Duodenal mucosa (tissue), 2 donors: ENCODE data around the gene ZKSCAN4.

Experiments used
- H3K27ac ChIP-seq: one replicate; pipeline ENCODE4 v1.7.0; 2013; ENCODE audit warnings: low read depth, low read length
- H3K27me3 ChIP-seq, 2 donors: one replicate each; pipeline ENCODE4 v1.7.0; 2013; ENCODE audit warnings: low read length in 2 of 2, control low read depth in 1 of 2; ENCODE audit not compliant: insufficient read depth in 2 of 2, control insufficient read depth in 1 of 2
- H3K36me3 ChIP-seq, 2 donors: one replicate each; pipeline ENCODE4 v1.7.0; 2013; ENCODE audit warnings: low read length in 2 of 2, control low read depth in 1 of 2; ENCODE audit not compliant: insufficient read depth in 2 of 2, control insufficient read depth in 1 of 2
- H3K4me1 ChIP-seq, 2 donors: one replicate each; pipeline ENCODE4 v1.7.0; 2013; ENCODE audit warnings: low read length in 2 of 2, control low read depth in 1 of 2; ENCODE audit not compliant: insufficient read depth in 2 of 2, control insufficient read depth in 1 of 2
- H3K4me3 ChIP-seq, 2 donors: one replicate each; pipeline ENCODE4 v1.7.0; 2013; ENCODE audit warnings: low read length in 2 of 2, low read depth in 1 of 2
- H3K9ac ChIP-seq, 2 donors: one replicate each; pipeline ENCODE4 v1.7.0; 2013; ENCODE audit warnings: low read length in 2 of 2, low read depth in 1 of 2
- H3K9me3 ChIP-seq, 2 donors: one replicate each; pipeline ENCODE4 v1.7.0; 2013; ENCODE audit warnings: low read length in 2 of 2, control low read depth in 1 of 2; ENCODE audit not compliant: control insufficient read depth in 1 of 2

The ZKSCAN4 gene

DNA sequence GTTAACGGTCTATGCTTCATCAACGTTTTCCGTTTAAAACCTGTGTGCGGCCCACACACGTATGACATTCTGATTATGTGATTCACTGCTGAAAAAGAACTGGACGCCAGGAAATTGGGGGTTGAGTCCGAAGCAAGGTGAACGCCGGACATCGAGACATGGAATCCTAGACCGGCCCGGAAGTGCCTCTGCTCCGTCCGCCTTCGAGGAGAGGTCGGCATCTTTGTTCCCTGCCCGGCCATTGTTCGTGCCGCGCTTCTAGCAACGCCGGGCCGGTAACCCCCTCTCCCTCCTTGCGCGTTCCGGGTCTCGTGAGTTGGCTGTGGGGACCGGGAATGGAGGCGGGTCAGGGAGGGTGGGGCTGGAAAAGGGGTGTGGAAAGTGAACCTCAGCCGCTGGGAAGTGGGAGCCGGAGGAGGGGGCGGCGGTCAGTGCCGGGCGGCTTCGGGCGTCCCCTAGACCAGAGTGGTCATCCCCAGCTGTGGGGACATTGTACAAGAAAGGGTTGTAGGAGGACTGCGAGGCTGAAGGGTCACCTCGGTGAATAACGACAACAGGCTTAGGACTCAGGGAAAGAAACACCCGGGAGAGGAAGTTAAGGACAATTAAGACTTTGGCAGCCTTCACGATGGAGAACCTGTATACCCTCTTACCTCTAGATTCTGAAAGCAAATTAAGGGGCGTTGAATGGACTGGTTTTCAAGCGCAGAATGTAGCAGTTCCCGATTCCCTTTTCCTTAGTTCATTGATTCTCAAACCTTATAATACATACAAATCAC lies 26.8 kb downstream of the ZKSCAN4 start, which contains the start of gene ZSCAN9:
Gene ZSCAN9 (plus strand): TSS at position 220 of the 779 bp plus-strand sequence. CDS start 1,810 bp downstream, outside the sequence.
- peaks cover 12 to 25% of the 10 kb centered on the region in 2 donors for H3K36me3 ChIP-seq
- peaks cover 13% of the 10 kb centered on the region in 2 donors for H3K4me1 ChIP-seq
- H3K27me3 ChIP-seq, result peaks cover 7 to 17% of the 10 kb centered on the region in 2 donors
- no peak within 1 kb of the TSS for H3K27ac ChIP-seq
- H3K9me3 ChIP-seq, result no peaks in the 10 kb centered on the region
- peak within 1 kb of the TSS; percentile 85 to 87 for H3K9ac ChIP-seq
- H3K4me3 ChIP-seq, result peak within 1 kb of the TSS; percentile 95 to 98

DNA sequence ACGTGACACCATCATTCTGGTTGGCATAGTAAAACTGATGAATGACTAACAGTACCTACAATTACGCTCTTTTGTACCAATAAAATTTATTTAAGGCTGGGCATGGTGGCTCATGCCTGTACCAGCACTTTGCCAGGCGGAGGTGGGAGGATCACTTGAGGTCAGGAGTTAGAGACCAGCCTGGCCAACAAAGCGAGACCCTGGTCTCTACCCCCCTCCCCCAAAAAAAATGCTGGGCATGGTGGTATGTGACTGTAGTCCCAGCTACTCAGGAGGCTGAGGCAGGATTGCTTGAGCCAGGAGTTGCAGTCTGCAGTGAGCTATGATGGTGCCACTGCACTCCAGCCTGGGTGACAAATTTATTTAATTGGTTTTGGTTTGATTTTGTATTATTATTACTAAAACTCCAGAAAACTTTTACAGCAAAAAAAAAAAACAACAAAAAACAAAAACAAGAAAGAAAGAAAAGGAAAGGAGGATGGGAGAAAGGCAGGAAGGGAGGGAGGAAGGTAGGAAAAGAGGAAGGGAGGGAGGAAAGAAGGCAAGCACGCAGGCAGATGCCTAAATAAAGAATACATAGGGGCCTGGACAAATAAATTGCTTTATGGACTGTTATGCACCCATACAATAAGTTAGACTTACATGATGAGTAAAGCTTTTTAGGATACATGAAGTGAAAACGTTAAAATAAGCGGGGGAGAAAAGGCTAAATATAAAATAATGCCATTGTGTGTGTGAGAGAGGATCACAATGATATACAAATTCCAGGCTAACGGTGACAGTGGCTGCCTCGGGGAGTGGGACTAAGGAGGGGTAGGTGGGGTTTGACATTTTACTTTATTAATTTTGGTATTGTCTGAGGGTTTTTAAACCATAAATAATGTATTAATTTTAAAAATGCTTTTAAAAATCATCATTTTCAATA lies 27.7 kb downstream of the ZKSCAN4 start:
- Histone ChIP-seq H3K9me3 (no peaks in the 10 kb centered on the region), H3K27me3 (peaks cover 9 to 19% of the 10 kb centered on the region in 2 donors), H3K4me3 (peak overlapping the region; percentile 95 to 98), H3K4me1 (peaks cover 13 to 14% of the 10 kb centered on the region in 2 donors), H3K36me3 (peaks cover 12 to 24% of the 10 kb centered on the region in 2 donors), H3K27ac (no peak overlapping the region), H3K9ac (peak overlapping the region; percentile 85 to 87)

DNA sequence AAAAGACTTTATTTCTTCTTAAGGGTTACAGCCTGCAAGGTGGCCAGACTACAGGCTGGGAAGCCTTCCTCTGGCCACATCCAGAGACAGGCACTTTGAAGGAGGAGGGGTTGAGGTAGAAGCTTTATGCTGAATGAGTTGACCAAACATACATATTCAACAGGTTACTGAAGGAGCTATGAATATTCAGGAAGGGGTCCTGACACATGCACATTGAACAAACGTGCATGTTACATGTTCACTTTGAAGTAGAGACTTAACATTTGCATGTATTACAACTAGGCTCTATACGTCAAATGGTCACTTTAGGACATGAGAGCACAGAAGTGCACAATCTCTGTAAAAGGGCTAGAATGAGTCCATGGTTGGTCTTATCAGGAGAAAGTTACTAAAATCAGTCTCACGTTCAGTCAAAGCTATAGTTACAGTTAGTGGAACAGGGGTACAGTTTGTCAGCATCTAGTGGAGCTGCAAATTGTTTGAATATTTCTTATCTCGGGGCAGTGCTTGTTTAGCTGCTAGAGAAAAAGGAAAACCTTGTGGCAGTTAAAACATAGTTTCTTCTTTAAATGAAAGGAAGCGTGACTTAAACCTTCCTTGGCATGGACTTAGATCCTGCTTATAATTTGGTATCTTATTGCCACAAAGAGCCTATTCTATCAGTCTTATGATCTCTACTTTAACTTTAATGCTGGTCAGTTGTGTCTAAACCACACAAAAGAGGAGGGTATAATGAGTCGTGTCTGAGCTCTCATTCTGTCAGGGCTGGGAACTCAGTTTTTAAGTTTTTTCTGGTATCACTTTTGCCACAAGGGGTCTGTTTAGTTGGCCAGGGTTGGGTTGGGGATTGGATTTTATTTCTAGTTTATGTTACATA lies 31.6 kb downstream of the ZKSCAN4 start:
- no peak overlapping the region for H3K27ac ChIP-seq
- no peak overlapping the region for H3K4me3 ChIP-seq
- H3K36me3 ChIP-seq, result no peaks in the 10 kb centered on the region
- H3K9me3 ChIP-seq, result no peaks in the 10 kb centered on the region
- H3K4me1 ChIP-seq, result peaks cover 8 to 12% of the 10 kb centered on the region in 2 donors
- peaks cover 9 to 19% of the 10 kb centered on the region in 2 donors for H3K27me3 ChIP-seq
- H3K9ac ChIP-seq, result no peak overlapping the region

DNA sequence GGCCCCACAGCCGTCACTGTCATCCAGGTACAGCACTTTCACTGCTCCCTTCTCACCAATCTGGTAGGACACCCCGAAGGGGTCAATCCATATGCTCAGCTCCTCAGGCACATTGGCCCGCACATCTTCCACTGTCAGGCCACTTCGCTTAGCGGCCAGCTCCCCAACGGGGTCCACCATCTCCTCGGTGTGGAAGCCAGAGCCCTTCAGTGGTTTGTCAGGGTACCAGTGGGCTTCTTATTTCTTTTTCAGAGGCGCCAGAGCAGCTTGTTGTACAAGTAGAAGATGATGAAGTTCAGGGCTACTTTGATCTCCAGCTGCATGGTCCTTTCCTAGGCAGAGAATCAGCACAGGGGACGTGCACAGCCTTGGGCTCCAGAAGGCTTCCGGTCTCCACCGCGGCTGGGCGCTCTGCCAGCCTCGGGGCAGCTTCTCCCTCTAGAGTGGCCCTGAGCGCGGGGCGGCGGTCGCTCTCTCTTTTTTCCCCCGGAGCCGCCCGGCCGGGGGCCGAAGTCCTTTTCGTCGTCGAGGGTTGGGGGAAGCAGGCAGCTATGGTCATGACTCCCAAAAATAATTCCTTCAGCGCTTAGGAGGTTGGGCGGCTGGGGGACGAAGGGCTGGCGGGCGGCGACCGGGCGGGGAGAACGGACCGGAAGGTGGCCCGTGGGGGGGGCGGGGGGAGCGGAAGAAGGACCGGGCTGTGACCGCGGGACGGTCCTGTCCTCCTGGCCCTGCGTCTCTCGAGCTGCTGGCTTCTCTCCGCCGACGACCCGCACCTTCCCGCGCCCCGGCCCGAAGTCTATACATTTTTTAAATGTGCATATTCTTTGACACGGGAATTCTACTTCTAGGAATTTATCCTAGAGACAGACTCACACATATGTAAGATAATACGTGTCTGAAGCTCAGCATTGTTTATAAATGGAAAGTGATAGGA lies 33.5 kb downstream of the ZKSCAN4 start:
- Histone ChIP-seq H3K36me3 (no peaks in the 10 kb centered on the region), H3K27ac (peak overlapping the region; percentile 27), H3K9me3 (no peaks in the 10 kb centered on the region), H3K4me1 (peaks cover 4 to 8% of the 10 kb centered on the region in 2 donors), H3K9ac (peak overlapping the region in 1 of 2 donors; percentile 39), H3K27me3 (peaks cover 12 to 27% of the 10 kb centered on the region in 2 donors), H3K4me3 (peak overlapping the region; percentile 71 to 75)

DNA sequence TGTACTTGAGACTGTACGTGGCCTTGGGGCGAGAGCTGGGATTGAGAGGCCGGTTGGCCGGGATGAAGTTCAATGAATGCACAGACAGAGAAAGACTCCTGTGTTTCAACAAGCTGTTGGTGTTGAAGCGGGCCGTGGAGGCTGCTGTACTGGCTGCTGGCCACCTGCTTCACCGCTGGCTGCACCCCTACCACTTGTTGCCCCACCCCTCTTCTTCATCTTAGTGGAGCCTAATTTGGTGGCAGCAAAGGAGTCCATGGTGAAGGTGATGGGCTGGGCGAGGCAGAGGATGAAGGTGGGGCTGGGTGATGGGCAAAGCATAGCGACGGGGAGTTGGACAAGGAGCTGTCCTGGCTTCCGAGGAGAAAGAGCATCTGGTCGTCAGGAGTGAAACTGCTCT lies 34.2 kb downstream of the ZKSCAN4 start:
- Histone ChIP-seq H3K27ac (no peak overlapping the region), H3K9ac (peak overlapping the region in 1 of 2 donors; percentile 39), H3K4me3 (peak overlapping the region; percentile 71 to 75)

DNA sequence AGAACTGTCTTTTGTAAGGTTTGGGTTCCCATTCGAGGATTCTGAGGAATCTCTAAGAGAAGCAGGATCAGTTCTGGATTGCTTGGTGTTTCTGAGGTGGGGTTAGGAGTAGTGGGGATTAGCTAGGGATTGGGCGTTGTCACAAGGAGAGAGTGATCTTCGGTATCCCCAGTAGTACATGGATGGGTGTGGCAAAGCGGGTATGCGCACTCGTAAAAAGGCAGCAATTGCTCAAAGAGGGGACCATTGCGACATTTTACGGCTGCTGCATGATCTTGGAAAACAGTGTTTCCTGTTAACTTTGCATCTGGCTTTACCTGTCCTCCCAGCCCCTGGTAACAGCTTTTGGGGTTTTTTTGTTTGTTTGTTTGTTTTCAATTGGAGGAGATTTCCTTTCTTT lies 36.6 kb downstream of the ZKSCAN4 start:
- H3K36me3 ChIP-seq, result no peaks in the 10 kb centered on the region
- no peaks in the 10 kb centered on the region for H3K9me3 ChIP-seq

More for the DNA sequence above, 34.2 kb downstream of the ZKSCAN4 start:
- Histone ChIP-seq H3K27me3 (peaks cover 14 to 34% of the 10 kb centered on the region in 2 donors), H3K36me3 (no peaks in the 10 kb centered on the region), H3K9me3 (no peaks in the 10 kb centered on the region), H3K4me1 (peaks cover 11 to 12% of the 10 kb centered on the region in 2 donors)

DNA sequence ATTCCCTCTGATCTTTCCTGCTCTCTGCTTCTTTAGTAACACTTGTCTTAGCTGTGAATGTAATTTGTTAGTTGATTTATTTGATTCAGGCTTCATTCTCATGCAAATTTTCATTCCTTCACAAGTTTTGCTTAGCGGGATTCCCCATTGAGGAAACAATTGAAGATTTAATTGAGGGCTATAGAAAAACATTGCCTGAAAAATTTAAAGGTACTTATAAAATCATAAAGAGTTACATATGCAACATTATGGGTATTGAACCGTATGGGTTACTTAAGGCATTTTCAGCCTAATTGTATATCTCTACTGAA lies 38.9 kb downstream of the ZKSCAN4 start:
- Histone ChIP-seq H3K9ac (peak overlapping the region in 1 of 2 donors; percentile 55), H3K4me1 (peaks cover 10 to 14% of the 10 kb centered on the region in 2 donors), H3K27ac (no peak overlapping the region), H3K9me3 (no peaks in the 10 kb centered on the region), H3K27me3 (peaks cover 32 to 50% of the 10 kb centered on the region in 2 donors), H3K4me3 (peak overlapping the region; percentile 70 to 76), H3K36me3 (no peaks in the 10 kb centered on the region)

More for the DNA sequence above, 36.6 kb downstream of the ZKSCAN4 start:
- H3K27me3 ChIP-seq, result peaks cover 20 to 33% of the 10 kb centered on the region in 2 donors
- H3K4me1 ChIP-seq, result peaks cover 12 to 13% of the 10 kb centered on the region in 2 donors
- no peak overlapping the region for H3K9ac ChIP-seq
- peak overlapping the region in 1 of 2 donors; percentile 44 for H3K4me3 ChIP-seq
- H3K27ac ChIP-seq, result no peak overlapping the region

DNA sequence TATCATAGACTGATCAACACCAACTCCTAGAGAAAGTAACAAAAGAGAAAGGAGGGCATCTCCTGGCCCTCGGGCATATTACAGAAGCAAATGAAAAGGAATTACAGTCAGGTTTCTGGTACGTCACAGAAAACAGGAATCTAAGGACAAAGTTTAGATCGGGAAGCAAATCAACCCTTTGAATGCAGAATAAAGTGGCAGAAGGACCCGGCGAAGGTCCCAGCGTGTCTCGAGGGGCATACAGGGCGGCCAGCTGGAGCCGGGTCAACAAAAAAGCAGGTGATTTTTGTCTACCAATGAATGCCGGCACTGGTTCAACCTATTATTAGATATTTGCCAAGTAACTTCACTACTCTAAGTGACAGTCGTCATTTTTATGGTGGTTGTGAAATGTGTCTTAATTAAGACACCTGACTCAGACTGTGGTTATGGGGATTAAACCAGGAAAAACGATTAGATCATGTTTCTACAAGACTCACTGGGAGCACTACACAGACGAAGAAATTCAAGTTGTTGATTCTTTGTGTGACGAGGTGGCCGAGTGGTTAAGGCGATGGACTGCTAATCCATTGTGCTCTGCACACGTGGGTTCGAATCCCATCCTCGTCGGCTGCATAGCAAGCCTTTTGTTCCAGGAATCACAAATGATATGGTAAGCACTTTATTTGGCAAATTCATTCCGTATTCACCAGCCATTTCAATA lies 39.4 kb downstream of the ZKSCAN4 start:
- peaks cover 36 to 55% of the 10 kb centered on the region in 2 donors for H3K27me3 ChIP-seq

More for the DNA sequence above, 39.4 kb downstream of the ZKSCAN4 start:
- Histone ChIP-seq H3K4me3 (peak overlapping the region; percentile 70 to 76), H3K9me3 (no peaks in the 10 kb centered on the region), H3K9ac (peak overlapping the region; percentile 55 to 74), H3K36me3 (no peaks in the 10 kb centered on the region), H3K4me1 (peaks cover 13 to 17% of the 10 kb centered on the region in 2 donors), H3K27ac (no peak overlapping the region)
